GM18861 (cell line): ENCODE results near the gene DGKB.

ENCODE experiments used
- ATAC-seq: cut with Tn5 transposase; IDR thresholded peaks from one replicate; pipeline ENCODE4 v1.9.1; 2021; ENCODE audit not compliant: unreplicated experiment

The DGKB gene

DNA sequence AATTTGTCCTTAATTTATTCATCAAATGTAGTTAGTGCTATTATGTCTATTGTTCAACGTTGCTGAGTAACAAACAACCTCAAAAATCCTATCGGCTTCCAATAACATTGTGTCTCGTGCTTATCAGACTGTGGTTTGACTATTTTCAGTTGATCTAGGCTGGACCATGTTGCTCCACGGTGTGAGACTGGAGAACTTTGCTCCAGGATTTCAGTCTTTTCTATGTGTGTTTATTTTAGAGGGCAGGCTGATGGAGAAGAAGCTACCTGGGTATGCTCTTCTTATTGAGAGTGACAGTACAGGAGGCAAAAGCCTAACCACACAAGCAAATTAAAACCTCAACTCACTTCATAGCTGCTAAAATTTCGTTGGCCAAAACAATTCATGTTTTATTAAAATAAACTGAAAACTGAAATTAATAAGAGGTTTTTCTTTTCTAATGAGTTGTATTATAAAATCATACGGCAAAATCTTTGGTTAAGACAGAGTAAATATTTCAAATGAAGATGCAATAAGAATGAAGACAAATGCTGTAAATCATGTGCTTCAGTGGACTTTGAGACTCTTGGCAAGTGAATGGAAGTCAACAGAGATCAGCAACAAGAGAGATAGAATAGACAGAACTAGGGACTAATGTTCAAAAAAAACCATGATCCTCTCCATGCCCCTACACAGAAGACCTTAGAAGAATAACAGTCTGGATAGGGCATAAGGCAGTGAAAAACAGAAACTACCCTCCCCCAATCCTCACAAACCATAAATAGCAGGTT lies 495.1 kb downstream of the DGKB start:
- ATAC-seq: no peak

DNA sequence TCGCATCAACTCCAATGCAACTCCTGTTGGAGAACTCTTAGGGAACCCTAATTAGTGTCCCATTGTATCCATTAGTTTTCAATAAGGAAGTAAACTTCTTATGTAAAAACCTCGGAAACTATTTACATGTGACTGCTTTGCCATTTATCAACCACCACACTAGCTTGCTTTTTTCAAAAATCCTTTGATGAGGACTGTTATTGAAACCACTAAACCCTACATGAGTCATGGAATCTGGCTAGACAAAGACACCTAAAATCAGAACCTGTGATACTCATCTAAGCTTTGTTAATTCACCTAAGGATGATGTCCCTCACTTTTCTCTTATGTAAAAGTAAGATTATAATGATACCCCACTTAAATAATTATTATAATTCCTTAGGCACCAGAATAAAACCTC lies 499.0 kb downstream of the DGKB start:
- ATAC-seq: no peak

DNA sequence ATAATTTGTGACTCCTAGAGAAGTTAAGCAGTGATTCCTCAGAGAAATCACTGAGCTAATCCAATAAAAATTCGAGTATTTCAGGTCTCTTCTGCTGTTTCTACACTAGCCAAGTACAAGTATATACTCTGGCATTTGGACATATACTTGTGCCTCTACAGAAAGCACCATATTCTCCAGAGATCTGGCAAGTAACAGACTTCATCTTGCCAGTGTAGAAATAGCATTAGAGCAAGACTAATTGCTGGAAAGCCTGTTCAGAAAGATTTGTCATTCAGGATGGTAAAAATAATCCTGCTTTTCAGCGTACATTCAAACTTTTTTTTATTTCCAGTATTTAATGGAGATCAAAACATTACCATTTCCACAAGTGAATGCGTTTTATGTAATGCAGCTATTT lies 502.3 kb downstream of the DGKB start:
- ATAC-seq: no peak

DNA sequence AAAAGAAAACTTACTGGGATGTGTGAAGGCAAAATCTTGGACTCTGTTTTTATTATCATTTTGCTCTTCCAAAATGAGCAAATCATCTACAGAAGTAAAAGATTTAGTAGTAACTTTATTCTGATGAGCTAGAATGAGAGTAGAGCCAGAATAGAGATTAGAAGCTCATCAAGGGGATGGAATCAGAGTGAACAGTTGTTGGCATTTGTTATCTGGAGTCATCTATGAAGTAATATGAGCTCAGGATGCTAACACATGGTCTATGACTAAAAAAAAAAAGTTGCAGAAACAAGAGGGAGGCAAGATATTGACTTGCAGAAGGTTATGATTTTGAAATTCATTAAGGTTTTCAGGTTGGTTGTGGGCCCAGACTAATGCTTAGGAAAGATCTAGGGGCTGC lies 504.0 kb downstream of the DGKB start:
- ATAC-seq: no peak

DNA sequence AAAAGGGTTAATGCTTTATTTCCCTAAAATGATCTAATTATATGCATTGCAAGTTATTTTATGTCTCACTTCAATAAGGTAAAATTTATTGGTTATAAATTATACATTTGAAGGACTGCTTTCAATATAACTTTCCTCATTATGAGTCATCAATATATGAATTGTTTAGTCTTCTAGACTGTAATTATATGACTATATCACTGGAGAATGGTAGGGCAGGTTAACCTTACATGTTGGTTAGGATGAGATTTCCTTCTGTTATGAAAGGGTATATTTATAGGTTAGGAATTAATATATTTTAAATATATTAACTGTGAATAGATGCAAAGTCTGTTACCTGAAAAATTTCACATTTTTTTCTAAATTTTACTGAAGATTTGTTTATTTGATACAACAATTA lies 506.7 kb downstream of the DGKB start:
- no peak for ATAC-seq

DNA sequence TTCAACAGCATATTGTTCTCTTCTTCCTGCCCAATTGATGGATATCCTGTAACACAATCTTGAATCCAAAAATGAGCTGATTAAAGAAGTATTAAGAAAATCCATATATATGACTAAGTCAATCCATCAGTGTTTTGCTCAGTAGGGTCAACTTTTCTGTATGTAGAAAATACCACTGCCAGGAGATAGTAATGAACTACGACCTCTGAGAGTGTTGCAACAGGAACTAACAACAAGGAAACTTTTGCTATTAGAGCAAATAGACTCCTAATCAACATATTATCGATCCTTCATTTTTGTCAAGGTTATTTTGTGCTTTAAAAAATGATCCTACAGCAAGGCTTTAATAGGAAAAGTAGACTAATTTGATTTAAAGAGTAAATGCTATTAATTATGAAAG lies 507.8 kb downstream of the DGKB start:
- ATAC-seq: no peak

DNA sequence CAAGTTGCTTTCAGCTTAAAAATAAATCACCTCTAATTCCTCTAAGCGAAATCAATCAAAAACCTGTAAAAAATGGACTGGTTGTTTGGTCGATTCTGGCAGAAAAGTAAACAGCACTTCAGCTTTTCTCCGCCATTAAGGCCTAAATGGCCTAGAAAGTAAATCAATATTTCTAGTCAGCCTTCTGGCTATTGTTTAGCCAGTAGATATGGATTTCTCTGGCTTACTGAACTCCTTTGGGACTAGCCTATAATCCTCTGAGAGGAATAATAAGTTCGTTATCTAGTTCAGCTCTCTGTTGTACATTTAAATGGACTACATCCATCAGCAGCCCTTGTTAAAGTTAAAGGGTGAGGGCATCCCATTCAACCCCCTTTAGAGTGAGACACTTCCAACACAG lies 513.0 kb downstream of the DGKB start:
- ATAC-seq: no peak

DNA sequence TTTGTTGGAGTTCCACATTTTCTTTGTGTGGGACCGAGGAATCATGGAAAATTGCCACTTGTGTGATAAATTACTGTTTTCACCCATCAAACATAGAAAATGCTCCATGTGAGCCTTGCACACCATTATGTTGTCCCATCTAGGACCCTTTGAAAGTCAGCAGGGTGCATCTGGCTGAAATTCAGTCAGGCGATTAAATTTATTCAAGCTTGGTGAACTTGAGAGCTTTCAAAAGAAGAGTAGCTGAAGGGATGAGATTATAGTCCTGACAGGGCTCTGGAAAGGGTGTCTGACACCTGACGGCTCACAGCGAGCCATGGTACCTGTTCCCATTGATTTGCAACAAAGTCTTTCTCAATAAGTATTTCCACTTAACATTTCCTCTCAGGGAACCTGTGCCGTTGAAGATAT lies 513.4 kb downstream of the DGKB start:
- ATAC-seq: no peak

DNA sequence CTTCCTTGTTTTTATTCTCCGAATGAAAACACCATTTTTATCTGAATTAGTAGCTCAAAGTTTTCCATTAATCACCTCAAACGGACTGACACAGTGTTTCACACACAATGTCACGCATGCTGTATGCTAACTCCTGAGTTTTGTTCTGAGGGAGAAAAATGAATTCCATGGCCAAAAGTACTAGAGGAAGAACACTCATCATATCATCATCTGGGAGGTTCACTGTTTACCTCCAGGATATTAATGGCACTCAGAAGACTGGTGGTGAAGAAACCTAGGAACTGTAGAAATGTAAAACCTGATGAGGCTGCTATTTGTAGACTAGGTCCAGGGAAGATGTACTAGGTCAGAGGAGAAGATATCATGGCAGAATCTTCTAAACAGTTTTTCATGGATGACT lies 517.5 kb downstream of the DGKB start:
- no peak for ATAC-seq

DNA sequence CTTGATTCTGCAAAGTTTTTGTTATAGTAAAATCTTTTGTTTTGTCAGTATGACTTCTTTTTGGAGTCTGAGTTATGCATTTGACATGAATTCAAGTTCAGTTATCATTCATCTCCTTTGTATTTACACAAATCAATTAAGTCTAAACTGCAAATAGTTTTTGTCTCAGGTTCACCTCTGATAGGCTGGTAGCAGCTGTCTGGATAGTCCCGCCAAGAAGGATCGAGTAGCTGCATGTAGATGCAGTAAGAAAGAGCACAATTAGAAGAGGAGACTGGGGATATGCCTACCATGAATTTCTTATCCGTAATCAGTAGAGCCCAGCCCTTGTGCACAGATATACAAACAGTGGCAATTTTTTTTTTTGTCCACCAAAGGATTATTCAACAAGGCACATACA lies 520.6 kb downstream of the DGKB start:
- ATAC-seq: no peak

DNA sequence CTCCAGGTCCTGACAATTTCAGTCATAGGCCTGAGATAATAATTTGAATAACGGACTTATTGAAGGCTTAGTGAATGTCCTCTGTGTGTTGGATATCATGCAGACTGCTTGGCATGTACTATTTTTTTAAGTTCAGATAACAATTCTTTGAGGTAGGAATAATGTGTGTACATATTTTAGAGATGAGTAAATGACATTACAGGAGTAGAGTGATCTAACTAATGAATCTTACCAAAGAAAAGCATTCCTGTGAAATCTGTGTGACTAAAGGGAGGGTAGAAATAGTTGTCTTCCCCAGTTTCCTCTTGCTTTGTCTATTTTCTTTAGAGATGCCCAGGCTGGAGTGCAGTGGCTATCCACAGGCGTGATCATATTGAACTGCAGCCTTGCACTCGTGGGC lies 521.2 kb downstream of the DGKB start:
- ATAC-seq: no peak

DNA sequence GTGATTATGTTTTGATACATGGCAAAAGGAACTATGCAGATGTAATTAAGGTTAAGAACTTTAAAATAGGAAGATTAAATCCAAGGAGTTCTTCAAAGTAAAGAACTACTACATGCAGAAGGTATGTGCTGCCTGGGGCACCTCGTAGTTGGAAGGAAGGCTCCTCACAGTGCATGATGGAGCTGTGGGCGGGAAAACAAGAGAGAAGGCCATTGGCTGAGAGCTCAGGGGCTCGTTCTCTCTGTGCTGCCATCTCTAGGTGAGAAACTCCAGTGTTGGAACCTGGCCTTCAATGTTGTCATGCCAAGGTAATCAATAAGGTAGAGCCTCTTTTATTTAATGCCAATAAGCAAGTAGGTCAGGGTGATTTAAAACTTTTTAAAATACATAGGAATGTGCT lies 521.7 kb downstream of the DGKB start:
- no peak for ATAC-seq

DNA sequence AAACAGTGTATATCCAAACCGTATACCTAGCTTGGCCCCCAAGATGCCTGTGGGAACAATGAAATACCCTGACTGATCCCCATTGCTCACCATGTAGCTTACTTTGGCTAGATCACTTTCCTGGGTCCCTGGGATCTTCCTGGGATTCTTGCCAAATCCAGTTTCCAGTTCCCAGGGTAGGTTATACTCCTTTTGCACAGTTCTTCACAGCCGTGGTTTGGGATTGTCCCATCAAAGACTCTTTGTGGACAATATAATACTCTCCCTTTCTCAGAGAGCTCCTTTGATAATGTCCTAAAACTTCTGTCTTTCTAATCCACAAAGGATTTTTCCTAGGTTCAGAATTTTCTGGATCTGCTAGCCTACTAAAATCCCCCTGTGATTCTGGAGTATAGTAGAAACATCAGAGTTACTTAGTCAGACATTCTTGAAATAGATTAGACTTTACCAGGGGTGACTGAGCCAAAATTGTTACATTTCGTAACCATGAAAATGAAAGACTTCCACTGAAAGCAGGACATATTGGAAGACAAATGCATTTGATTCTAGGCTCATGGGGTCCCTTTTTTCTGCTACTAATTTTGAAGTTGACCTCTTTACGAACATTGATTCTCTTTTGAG lies 524.8 kb downstream of the DGKB start:
- ATAC-seq: no peak

DNA sequence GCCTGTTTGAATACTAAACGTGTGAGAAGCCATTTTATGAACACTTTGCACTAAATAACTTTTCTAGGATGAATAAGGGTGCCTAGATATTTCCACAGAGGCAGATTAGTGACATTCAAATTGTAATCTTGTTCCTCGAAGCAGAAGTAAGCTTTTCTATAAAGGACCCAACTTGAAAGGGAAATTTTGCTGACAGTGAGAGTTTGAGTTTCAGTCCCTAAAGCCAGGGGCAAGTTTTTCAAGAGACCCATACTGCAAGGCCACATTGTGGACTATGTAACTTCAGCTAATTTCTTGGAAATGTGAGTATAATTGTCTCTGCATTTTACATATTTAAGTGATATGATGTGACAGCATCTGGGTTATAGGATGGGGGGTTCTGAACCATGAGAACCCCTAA lies 525.8 kb downstream of the DGKB start:
- ATAC-seq: no peak

DNA sequence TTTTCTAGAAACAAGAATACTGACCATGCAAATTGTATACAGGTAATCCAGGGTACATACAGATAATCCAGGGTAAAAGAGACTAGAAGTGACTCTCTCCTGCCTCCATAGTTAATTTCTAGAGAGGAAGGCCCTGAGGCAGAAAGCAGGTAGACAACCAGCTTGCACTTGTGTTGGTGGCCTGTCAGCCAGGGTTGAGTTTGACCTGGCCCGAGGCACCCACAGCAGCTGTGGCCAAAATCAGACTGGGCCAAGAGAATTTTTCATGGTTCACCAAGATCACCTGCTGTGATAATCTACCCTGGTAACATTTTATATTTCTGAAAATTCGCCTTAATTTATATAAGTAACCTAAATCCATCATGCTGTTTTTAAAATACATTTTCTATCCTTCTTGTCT lies 526.6 kb downstream of the DGKB start:
- no peak for ATAC-seq

DNA sequence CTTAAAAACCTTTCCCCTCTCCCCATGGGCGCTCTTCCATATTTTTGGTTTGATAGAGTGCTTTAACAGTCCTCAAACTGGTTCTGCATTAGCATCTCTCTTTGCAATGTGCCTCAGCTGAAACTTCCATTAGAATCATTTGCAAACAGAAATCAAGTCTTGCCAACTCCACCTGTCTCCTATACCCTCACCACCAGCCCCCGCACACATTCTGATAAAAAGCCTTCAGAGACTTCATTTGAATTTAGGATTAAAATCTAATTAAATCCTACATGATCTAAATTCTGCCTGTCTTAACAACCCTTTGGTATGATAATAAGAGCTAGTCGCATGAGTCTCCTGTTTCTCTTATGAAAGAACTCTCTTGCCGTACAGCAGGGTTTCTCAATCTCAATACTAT lies 528.2 kb downstream of the DGKB start:
- ATAC-seq: no peak

DNA sequence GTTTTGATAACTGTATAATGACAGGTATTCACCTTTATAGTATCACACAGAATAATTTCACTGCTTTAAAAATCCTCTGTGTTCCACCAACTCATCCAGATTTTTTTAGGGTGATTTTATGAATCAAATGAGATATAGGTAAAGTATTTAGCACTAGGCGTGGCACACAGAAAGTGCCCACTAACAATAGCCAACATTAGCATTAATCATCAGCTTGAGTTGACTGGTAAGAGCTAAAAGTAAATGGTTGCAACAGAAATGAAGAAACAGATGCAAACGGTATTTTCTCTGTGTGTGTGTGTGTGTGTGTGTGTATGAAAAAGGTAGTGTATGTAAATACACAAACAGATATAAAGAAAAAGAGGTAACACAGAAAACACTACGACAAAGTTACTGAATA lies 534.3 kb downstream of the DGKB start:
- ATAC-seq: no peak

DNA sequence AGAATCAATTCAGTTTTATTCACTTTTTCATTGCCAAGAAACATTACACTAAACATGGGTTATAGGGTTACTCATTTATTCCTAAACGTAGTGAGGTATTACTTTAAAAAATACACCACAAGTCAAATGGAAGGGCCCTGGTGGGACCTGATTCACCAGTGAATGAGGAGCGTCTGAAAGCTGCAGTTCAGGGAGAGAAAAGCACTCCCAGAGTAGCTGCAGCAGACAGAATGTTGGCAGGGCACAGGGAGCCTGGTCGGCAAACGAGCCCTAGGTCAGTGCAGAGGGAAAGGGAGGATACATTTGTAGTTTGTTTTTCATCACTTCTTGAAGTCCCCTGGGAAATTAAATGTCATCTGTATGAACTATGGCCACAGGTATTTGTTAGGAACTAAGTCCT lies 551.4 kb downstream of the DGKB start:
- ATAC-seq: no peak

DNA sequence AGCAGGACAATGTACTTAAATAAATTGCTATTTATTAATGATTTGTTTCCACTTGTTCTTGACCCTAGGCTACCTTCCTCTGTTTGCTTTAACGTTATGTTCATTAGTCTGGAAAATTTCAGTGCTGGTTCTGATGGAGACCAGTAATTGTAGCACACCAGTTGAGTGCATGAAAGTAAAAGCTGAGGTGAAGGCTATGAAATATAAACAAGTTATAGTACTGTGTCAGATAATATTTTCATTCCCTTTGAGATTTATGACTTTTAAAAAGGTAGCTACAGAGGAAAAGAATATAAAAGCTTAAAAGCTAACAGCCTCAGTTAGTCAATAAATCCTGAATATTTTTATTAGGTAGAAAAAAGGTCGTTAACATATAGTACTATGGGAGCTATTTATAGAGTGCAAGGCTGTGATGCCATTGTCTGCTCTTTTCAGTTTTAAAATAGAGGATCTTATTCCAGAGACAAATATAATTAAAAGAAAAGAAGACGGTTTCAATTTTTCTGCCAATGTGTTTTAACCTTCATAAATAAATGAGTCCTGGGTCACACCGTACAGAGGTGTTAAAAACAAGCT lies 561.3 kb downstream of the DGKB start:
- ATAC-seq: no peak

DNA sequence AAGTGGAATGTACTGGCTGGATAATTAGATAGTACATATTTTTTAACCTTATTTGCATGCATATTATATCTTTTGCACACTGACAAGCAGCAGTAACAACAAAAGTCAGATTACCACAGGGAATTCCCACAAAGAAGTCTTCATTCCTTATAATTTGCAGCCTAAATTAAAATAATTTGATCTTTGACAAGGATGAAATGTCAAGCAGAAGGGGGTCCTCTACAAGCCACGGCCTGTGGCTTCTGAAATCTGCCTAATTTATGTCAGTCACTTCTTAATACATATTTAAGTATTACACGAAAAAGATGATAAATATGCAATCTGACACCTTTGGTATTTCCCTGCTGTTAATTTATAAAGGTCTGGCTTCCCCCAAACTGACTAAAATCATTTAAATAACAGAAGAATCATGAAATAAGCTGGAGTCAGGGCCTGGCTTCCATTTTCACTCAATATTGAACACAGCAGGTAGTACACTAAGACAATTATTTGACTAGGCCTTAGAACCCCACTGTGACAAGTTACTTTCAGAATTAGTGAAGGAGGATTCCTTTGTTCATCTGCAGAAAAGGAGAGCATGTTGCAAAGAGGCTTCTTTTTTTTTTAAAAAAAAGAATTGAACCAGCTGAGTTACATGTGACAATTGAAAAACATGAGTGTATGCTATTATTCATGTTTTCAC lies 562.0 kb downstream of the DGKB start:
- no peak for ATAC-seq

DNA sequence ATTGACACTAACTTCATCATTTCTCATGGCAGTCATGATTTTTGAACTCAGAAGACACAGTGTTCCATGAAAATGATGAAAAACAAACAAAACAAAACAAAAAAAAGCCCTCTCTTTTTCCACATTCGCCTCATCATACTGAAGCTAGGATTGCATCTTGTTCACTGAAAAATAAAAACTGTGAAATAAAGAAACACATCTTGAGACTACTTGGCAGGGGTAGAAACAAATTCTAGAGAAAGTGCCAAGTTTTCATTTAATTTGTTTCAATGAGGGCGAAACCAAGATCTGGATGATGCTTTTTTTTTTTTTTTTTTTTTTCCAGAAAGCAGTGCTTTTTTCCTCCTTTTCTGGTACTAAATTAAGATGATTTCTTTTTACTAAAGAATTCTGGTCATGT lies 562.7 kb downstream of the DGKB start:
- ATAC-seq: no peak

DNA sequence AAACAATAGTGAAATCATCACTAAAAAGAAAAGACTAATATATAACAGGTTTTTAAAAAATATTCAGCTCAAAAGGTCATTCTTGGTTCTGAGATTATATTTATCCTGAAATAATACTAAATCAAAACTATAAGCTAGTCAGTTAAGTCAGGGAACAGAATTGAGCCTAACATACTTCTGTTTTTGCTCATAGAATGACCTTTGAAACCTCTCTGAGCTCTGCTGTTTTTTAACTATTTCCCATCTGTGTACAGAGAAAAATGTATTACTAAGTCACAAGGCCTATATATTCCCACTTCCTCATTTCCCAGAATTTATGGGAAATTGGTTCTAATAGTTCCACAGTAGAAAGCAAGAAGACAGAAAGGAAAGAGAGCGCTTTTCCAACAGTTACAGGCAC lies 566.3 kb downstream of the DGKB start:
- no peak for ATAC-seq
